Stromal cell of bone marrow (primary cell): ENCODE data around the gene OSBPL2.

Experiments used
- DNase-seq: peaks from one replicate; pipeline ENCODE4 v3.0.0-alpha.2; 2012; ENCODE audit warnings: low read depth

Gene OSBPL2

DNA sequence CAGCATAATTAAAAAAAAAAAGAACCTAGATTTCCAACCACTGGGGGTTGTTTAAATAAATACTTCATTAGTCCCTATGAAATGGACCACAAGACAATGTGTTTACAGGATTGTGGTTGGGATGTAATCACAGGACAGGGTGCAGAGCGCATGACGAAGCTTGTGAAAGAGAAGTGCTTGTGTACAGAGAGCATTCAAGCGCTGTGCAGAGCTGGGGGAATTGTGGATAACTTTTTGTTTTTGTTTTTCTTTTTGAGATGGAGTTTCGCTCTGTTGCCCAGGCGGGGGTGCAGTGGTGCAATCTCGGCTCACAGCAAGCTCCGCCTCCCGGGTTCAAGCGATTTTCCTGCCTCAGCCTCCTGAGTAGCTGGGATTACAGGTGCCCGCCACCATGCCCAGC, 106.5 kb downstream of the OSBPL2 start:
- no peak for DNase-seq
